ENCODE measurements around the gene EDARADD. TPM values are rescaled to one million over a fixed set of nuclear protein-coding genes. Genes with fewer than 3 reads are reported as not detected.
"Not testable (repeated sequence)": the region's sequence is repeated elsewhere in the genome, so short reads cannot be mapped to it uniquely, and the experiment has no call there.

Gene EDARADD
- total RNA-seq, 1 experiment from 2014 or later: 3.8 TPM

DNA sequence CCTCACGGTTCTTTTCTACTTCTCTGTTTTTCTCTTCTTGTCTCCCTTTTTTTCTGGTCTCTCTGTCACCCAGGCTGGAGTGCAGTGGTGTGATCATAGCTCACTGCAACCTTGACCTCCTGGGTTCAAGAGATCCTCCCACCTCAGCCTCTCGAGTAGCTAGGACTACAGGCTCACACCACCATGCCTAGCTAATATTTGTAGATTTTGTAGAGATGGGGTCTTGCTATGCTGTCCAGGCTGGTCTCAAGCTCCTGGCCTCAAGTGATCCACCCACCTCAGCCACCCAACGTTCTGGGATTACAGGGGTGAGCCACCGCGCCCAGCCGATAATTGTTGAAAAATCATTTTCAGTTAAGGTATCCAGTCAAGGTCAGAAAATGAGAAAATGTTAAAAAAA is 103.8 kb downstream of the EDARADD start:
- Histone ChIP-seq H3K36me3 (no peaks in the 10 kb centered on the region), H3K9me3 (replicated peaks) (no peaks in the 10 kb centered on the region), H3K4me3 (no peak overlapping the region), H3K4me1 (peaks cover 9% of the 10 kb centered on the region), H3K27ac (no peak overlapping the region), H3K27me3 (no peaks in the 10 kb centered on the region)
- no peak for DNase-seq

- H3K4me3 ChIP-seq: no peak overlapping the region
- H3K36me3 ChIP-seq: no peaks in the 10 kb centered on the region
- H3K27ac ChIP-seq: no peak overlapping the region
- H3K27me3 ChIP-seq: no peaks in the 10 kb centered on the region
- no peak for DNase-seq
- H3K9me3 ChIP-seq (replicated peaks): no peaks in the 10 kb centered on the region
- peaks cover 4% of the 10 kb centered on the region; the same call in 1 of the 2 replicates for H3K4me1 ChIP-seq
Measured at GRCh38 chr1:236501093-236501492, 107.0 kb downstream of the EDARADD start.

GRCh38 chr1:236502579-236502971 is 108.5 kb downstream of the EDARADD start:
- Histone ChIP-seq H3K27me3 (no peaks in the 10 kb centered on the region), H3K9me3 (replicated peaks) (no peaks in the 10 kb centered on the region), H3K4me1 (peaks cover 6% of the 10 kb centered on the region; the same call in 1 of the 2 replicates), H3K36me3 (no peaks in the 10 kb centered on the region), H3K27ac (peak overlapping the region; percentile 79; the same call in 1 of the 2 replicates), H3K4me3 (peak overlapping the region; percentile 45)
- peak in 1 of 2 experiments; percentile 31 for DNase-seq

DNA sequence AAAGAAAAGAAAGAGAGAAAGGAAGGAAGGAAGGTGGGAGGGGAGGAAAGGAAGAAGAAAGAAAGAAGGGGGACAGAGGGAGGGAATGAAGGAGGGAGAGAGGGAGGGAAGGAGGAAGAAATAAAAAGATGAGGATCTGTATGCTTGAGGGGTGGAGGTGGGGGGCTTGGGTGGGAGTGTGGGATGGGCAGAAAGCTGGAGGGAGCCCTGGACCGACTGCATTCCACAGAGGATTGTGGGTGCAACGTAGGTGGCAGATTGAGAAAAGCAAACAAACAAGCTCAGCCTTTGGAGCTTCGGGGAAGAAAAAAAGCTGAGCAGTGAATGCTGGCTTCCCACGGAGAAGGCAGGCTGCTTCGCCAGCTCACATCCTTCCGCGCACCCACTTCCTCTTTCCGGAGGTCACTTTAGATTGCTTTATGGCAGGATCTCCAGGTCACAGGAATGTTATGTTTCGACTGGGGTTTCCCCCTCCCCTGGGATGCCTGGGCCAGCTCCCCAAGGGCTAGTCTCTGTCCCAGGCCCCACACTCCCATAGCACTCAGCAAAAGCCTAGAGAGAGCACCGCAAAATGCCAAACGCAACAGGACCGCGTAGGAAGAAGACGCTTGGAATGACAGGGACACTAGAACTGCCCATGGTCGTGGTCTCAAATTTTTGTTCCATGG is 109.0 kb downstream of the EDARADD start:
- Histone ChIP-seq H3K36me3 (no peaks in the 10 kb centered on the region), H3K4me3 (peak overlapping the region; percentile 45), H3K27ac (peak overlapping the region; percentile 79), H3K27me3 (no peaks in the 10 kb centered on the region), H3K9me3 (replicated peaks) (no peaks in the 10 kb centered on the region), H3K4me1 (peaks cover 8% of the 10 kb centered on the region; the same call in 1 of the 2 replicates)
- peak; percentile 79 to 84 for DNase-seq

DNA sequence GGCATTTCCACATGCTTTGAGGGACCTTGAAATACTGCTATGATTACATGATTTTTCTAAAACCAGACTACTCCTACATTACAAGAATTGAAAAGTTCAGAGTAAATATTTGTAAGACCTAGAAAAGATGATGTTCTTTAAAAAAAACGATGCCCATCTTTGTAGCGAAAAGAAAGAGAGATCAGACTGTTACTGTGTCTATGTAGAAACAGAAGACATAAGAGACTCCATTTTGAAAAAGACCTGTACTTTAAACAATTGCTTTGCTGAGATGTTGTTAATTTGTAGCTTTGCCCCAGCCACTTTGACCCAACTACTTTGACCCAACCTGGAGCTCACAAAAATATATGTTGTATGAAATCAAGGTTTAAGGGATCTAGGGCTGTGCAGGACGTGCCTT is 110.3 kb downstream of the EDARADD start:
- H3K4me1 ChIP-seq; DNase-seq; H3K27ac ChIP-seq; H3K36me3 ChIP-seq; H3K9me3 ChIP-seq (replicated peaks); H3K27me3 ChIP-seq; H3K4me3 ChIP-seq: not testable (repeated sequence)

DNA sequence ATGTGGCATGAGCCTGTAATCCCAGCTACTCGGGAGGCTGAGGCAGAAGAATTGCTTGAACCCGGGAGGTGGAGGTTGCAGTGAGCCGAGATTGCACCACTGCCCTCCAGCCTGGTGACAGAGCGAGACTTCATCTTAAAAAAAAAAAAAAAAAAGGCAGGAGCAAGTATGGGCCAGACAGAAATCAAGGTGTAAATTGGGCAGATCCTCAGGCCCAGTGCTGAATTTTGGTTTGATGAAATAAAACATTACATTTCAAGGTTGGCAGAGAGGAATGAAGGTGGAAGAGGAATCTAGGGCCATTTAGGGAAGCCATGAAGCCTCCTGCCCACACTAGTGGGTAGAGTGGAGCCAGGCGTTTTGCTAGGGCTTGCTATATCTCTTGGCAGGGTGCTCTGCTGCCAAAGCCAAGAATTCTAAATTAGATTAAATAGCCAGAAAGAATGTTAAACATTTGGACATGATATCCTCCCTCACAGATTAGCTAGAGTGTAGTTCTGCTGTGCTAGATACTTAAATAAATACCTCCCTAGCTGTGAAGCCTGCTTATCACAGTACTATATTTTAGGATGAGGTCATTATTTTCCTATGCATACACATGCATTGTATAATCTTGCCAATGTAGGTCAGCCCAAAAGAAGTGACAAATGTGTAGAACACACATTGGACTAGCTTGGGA is 113.1 kb downstream of the EDARADD start:
- Histone ChIP-seq H3K27ac (no peak overlapping the region; the same call in 1 of the 2 replicates), H3K27me3 (no peaks in the 10 kb centered on the region), H3K9me3 (replicated peaks) (no peaks in the 10 kb centered on the region), H3K4me3 (no peak overlapping the region), H3K36me3 (no peaks in the 10 kb centered on the region), H3K4me1 (peaks cover 8% of the 10 kb centered on the region; the same call in 1 of the 2 replicates)
- peak in 1 of 2 experiments; percentile 37 for DNase-seq

DNA sequence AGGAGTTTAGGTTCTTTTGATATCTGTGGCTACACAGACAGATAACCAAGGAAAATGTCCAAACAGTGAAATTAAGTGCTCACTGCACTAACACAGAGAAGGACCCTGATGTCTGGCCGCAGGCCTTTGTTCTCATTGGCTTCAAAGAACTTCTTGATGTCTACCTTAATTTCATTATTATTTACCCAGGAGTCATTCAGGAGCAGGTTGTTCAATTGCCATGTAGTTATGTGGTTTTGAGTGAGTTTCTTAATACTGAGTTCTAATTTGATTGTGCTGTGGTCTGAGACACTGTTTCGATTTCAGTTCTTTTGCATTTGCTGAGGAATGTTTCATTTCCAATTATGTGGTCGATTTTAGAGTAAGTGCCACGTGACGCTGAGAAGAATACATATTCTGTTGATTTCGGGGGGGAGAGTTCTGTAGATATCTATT is 114.5 kb downstream of the EDARADD start:
- no peak overlapping the region for H3K27ac ChIP-seq
- H3K4me1 ChIP-seq: peaks cover 4% of the 10 kb centered on the region; the same call in 1 of the 2 replicates
- no peaks in the 10 kb centered on the region for H3K9me3 ChIP-seq (replicated peaks)
- H3K27me3 ChIP-seq: no peaks in the 10 kb centered on the region
- no peak overlapping the region for H3K4me3 ChIP-seq
- no peak for DNase-seq
- H3K36me3 ChIP-seq: no peaks in the 10 kb centered on the region

GRCh38 chr1:236509203-236509602 is 115.1 kb downstream of the EDARADD start:
- no peak for DNase-seq
- Histone ChIP-seq H3K9me3 (replicated peaks) (no peaks in the 10 kb centered on the region), H3K27me3 (no peaks in the 10 kb centered on the region), H3K4me1 (peaks cover 4% of the 10 kb centered on the region; the same call in 1 of the 2 replicates), H3K27ac (no peak overlapping the region), H3K36me3 (no peaks in the 10 kb centered on the region), H3K4me3 (no peak overlapping the region)

GRCh38 chr1:236509647-236510401 is 115.7 kb downstream of the EDARADD start:
- peaks cover 6% of the 10 kb centered on the region for H3K4me1 ChIP-seq
- no peak overlapping the region for H3K4me3 ChIP-seq
- no peaks in the 10 kb centered on the region for H3K27me3 ChIP-seq
- no peak overlapping the region for H3K27ac ChIP-seq
- no peaks in the 10 kb centered on the region for H3K9me3 ChIP-seq (replicated peaks)
- no peaks in the 10 kb centered on the region for H3K36me3 ChIP-seq
- no peak for DNase-seq

DNA sequence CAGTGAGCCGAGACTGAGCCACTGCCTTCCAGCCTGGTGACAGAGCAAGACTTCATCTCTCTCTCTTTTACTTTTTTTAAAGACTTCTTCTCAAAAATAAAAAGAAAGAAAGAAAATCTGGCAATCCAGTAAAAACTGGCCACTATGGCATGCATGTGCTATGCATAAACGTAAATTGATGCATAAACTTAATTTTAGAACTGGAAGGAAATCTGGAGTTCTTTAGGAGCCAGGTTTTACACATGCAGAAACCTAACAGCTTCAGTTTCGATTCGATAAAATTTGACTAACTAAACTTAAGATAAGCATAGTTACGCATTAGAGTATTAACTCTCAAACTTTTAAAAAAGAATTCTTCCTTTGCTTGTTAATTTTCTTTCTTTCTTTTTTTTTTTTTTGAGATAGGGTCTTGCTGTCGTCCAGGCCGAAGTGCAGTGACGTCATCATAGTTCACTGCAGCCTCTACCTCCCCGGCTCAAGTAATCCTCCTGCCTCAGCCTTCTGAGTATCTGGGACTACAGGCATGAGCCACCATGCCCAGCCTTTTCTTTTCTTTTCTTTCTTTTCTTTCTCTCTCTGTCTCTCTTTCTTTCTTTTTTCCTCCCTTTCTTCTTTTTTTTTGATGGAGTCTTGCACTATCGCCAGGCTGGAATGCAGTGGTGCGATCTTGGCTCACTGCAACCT is 117.8 kb downstream of the EDARADD start:
- no peaks in the 10 kb centered on the region for H3K27me3 ChIP-seq
- no peak overlapping the region for H3K27ac ChIP-seq
- H3K4me3 ChIP-seq: no peak overlapping the region
- H3K36me3 ChIP-seq: no peaks in the 10 kb centered on the region
- no peak for DNase-seq
- peaks cover 24% of the 10 kb centered on the region for H3K4me1 ChIP-seq
- no peaks in the 10 kb centered on the region for H3K9me3 ChIP-seq (replicated peaks)

- Histone ChIP-seq H3K4me1 (peaks cover 25% of the 10 kb centered on the region), H3K4me3 (no peak overlapping the region), H3K36me3 (no peaks in the 10 kb centered on the region), H3K9me3 (replicated peaks) (no peaks in the 10 kb centered on the region), H3K27me3 (no peaks in the 10 kb centered on the region), H3K27ac (peak overlapping the region; percentile 81)
- DNase-seq: peak in 1 of 2 experiments; percentile 73
Measured at GRCh38 chr1:236514703-236515442, 120.8 kb downstream of the EDARADD start.

- Histone ChIP-seq H3K36me3 (no peaks in the 10 kb centered on the region), H3K27ac (peak overlapping the region; percentile 81), H3K9me3 (replicated peaks) (no peaks in the 10 kb centered on the region), H3K27me3 (no peaks in the 10 kb centered on the region), H3K4me3 (no peak overlapping the region), H3K4me1 (peaks cover 25% of the 10 kb centered on the region)
- DNase-seq: peak; percentile 86 to 94
Measured at GRCh38 chr1:236515443-236515958, 121.4 kb downstream of the EDARADD start.

DNA sequence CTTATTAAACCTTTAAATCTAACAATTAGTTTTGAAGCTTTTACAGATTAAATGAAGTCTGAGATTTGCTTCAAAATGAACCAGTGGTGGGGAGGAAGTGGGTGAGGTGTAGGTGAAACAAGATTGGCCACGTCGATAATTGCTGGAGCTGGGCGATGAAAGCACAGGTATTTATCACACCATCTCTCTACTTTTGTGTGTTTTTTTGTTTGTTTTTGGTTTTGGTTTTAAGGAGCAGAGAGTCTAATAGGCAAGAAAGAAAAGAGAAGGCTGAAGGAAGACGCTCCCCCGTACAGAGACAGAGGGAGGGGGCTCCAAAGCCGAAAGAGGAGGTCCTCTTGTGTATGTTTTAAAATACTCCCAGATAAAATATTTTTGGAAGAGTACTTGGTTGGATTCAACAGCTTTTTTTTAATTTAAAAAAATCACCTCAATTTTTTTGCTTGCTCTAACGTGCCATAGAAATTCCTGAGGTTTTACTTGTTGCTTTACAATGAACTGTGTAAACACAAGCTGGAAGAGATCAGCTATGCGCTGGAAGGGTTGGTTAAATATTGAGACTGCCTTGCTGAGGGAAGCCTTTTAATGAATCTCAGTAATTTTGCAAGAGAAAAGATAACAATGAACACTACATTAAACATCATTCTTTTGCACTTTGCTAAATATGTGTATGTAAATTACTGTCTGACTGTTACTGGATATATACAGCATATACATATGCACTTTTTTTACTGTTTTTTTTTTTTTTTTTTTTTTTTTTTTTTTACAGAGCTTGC is 123.0 kb downstream of the EDARADD start:
- Histone ChIP-seq H3K27me3 (no peaks in the 10 kb centered on the region), H3K4me3 (peak overlapping the region; percentile 27), H3K27ac (peak overlapping the region; percentile 81), H3K36me3 (no peaks in the 10 kb centered on the region), H3K4me1 (peaks cover 25% of the 10 kb centered on the region), H3K9me3 (replicated peaks) (no peaks in the 10 kb centered on the region)
- peak in 1 of 2 experiments; percentile 59 for DNase-seq
